HG03280 (cell line): ENCODE results near the gene ARSG.
"Not testable (repeated sequence)": the region's sequence is repeated elsewhere in the genome, so short reads cannot be mapped to it uniquely, and the experiment has no call there.

Source experiments
- ATAC-seq: cut with Tn5 transposase; IDR thresholded peaks from one replicate; pipeline ENCODE4 v1.9.1; 2021; ENCODE audit warnings: mild to moderate bottlenecking, moderate library complexity; ENCODE audit not compliant: unreplicated experiment

ARSG gene

DNA sequence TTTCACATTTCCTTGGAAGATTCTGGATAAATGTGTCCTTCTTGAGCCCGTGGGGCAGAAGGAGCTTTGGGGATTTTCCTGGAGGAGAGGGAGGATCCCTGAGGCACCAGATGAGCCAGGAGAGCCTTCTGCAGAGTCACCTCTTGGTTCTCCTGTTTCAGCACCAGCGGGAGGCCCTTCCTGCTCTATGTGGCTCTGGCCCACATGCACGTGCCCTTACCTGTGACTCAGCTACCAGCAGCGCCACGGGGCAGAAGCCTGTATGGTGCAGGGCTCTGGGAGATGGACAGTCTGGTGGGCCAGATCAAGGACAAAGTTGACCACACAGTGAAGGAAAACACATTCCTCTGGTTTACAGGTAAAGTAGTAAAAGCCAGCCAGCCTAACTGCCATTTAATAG lies 77.1 kb downstream of the ARSG start:
- no peak for ATAC-seq

DNA sequence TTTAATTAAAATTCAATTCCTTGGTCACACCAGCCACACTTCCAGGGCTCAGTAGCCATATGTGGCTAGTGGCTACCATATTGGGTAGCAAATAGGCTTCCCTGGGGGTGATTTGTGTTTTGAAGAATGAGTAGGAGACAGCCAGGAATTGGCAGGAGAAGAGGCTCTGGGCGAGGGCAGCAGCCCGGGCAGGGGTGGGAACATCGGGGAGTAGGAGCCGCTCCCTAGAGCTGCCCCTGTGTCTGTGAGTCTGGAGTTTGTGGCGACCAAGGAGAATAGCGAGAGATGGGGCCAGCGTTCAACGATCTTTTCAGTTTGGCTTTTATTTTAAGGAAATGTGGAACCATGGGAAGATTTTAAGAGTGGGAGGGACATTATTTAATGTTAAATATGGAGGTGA lies 84.3 kb downstream of the ARSG start:
- ATAC-seq: no peak

DNA sequence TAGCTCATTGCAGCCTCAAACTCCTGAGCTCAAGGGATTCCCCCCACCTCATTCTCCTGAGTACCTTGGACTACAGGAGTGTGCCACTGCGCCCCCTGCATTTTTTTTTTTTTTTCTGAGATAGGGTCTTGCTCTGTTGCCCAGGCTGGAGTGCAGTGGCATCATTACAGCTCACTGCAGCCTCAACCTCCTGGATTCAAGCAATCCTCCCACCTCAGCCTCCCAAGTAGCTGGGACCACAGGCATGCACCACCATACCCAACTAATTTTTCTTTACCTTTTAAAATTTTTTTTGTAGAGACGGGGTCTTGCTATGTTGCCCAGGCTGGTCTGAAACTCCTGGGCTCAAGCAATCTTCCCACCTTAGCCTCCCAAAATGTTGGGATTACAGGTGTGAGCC lies 84.9 kb downstream of the ARSG start:
- ATAC-seq: not testable (repeated sequence)

DNA sequence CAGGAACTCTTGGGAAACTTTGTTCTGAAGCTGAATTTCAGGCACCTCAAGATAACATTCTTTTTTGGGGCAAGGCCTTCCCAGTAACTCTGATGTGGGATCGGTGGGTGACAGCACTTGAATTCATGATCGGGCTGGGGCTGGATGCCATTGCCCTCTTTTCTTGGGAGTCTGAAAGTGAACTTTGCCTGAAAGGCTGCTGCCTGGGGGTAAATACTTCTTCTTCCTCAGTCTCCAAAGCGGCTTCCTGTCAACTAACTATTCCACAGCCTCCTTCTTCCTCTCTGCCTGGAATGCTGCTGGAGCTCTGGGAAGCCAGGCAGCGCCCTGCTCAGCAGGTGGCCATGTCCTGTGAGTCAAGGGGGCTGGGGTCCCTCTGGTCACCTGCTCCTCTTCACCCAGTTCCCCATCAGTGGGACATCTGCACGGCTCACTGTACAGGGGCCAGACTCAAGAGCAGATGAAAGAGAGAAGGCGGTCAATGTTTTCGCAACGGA lies 86.5 kb downstream of the ARSG start:
- ATAC-seq: no peak

DNA sequence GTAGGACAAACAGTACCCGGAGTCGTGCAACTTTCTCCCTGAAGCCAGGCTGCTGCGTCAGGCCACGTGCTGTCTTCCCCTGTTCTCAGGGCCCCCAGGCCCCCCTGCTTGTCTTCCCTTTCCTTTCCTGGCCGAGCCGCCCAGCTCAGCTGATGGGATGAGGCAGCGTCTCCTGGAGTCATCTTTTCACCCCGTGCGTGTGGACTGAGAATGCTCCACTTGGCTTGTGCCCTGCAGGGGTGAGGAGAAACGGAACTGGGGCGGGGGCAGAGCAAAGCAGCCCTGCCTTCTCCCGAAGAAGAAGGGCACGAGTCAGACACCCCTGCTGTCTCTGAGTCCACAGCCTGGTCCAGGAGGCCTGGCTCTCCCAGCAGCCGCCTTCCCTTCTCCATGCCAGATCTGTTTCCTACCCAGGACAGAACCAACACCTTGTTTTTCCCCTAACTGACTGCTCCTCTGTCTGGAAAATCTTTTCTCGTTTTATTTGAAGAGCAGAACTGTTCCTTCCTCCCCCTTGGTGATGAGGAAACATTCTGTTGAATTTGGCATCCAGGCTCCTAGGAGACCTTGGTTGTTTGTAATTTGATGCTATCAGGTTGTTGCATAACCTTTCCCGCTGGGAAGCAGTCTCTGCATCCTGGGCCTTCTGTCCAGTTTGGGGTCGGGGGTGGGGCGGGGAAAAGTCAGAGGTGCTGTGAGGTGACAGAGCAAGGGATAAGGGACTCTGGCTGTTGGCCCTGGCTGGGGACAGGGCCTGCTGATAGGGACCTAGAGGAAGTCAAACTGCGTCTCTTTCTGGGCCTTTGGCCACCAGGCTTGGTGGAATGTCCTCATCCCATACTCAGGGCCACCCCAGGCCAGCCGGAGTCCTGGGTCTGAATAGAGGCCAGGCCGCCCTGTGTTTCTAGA lies 87.2 kb downstream of the ARSG start:
- no peak for ATAC-seq

DNA sequence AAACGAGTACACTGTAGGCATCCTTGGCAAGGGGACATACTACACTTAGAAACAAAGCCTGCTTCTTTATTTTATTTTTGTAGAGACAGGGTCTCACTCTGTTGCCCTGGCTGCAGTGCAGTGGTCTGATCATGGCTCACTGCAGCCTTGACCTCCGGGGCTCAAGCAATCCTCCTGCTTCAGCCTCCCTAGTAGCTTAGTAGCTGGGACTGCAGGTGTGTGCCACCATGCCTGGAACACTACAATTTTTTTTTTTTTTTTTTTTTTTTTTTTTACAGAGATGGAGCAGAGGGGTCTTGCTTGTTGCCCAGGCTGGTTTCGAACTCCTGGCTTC lies 87.8 kb downstream of the ARSG start:
- ATAC-seq: no peak

DNA sequence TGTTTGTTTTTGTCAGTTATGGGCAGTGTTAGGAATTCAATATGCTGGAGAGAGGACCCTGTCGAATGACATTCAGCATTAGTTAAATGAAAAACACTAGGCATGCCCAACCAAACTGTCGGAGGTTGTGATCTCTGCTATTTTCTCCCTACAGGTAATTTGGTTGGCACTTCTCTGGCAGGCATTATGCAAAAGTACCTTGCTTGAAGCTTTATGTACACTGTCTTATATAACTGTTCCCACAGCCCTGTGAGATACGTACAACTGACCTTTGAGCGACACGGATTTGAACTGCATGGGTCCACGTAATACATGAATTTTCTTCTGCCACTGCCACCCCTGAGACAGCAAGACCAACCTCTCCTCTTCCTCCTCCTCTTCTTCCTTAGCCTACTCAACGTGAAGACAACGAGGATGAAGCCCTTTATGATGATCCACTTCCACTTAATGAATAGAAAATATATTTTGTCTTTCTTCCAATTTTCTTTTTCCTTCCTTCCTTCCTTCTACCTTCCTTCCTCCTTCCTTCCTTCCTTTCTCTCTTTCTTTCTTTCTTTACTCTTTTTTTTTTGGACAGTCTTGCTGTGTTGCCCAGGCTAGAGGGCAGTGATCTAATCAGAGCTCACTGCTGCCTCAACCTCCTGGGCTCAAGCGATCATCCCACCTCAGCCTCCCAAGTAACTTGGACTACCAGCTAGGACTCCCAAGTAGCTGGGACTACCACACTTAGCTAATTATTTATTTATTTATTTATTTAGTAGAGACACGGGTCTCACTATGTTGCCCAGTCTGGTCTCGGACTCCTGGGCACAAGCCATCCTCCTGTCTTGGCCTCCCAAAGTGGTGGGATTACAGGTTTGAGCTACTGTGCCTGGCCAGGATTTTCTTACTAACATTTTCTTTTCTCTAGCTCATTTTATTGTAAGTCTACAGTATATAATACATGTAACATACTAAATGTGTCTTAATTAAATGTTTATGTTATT lies 88.7 kb downstream of the ARSG start:
- no peak for ATAC-seq

DNA sequence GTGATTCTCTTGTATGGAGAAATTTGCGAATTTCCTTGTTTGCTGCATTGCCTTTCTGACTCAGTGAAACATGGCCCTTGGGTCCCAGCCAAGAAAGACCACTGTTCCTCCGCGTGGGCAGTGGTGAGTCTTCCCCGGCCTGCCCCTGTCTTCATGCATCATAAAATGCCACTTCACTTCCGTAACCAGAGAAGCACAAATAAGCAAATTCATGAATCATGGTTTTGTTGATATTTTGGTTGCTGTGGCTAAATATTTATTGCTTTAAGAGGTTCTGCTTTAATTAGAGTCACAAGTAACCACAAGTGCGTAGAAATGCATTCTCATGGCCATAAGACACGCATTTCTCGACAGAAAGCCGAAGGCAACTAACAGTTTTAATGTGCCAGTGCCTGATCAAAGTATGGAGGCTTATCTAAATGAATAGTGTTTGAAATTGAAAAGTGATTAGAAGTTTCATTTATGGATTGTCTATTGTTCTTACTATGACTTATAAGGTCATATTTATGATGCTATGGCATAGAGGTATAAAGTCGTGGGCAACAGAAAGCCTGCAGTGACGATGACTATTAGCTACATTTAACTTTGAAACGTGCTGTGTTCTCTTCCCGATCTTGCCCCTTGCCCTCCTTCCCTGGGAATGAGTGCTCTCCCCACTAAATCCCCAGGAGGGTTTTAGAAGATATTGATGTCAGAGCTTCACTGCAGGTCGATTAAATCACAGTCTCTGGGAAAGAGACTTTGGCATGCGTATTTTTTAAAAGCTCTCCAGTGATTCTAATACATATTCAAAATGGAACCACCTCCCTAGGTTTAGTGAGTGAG lies 90.0 kb downstream of the ARSG start:
- no peak for ATAC-seq

DNA sequence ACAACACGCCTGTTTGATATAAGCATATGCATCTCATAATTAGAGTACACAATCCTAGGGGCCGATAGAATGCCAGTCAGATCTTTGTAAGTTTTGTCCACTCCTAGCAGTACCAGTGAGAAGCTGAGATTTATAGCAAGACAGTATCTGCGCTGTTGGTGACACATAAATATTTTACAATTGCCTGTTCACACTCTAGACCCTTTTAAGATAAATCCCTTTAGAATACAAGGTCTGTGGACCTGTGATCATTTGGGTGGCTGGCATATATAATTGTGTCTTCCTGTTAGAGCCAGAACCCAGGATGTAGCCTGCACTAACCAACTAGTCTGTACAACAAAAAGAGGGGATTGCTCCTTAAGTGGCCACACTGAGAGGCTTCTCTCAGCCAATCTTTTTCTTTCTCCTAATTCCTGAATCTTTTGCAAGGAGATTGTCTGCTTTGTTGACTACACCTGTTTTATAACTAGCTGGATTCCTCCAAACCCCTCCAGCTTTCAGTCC lies 91.3 kb downstream of the ARSG start:
- ATAC-seq: no peak

DNA sequence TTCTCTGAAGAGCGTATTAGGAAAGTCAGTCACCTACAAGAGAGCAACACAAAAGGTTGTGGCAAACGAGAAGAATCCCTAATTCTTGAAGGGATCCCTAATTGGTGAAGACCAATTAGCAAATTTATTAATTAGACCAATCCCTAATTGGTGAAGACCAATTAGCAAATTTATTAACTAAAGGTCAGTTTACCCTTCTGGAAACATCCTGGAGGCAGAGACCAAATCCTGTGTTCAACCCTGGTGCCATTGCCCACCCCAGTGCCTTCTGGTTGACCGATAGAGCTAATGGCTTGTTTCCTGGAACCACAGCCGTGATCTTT lies 91.8 kb downstream of the ARSG start:
- ATAC-seq: no peak

DNA sequence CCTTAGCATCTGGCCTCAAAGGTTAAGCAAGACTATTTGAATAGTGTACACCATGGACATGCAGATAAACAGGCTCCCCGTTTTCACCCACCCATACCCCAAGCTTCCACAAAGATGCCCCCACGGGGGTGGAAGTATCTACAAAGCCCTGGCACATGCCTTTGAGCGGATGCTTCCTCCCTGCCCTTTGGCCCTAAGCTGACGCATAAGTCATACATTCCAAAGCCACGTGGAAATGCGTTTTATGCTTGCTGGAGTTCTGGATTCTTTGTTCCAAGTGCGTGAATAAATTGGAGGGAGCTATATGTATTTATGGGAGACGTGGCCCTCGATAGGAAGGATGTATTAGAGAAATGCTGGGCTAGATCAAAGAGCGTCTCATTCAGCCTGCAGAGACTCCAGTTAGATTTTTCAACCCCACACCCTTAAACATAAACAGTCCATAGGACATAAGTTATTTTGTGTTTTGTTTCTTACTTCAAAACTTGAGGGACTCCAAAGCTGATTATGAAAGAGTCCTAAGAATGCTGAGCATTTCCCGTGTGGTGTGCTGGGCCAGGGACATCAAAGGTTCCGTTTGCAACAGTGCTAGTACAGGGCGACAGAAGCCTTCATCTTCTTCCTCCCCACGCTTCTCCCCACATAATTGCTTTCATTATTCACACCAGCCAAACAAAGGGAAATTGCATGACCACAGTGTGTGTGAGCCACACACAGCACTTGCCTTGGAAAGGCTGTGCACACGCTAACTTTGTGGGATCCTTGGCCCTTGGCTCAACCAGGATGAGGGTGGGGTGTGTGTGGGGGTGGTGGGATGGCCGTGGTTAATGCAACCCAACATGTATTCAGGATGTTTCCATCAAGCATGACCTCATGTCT lies 92.4 kb downstream of the ARSG start:
- ATAC-seq: no peak

DNA sequence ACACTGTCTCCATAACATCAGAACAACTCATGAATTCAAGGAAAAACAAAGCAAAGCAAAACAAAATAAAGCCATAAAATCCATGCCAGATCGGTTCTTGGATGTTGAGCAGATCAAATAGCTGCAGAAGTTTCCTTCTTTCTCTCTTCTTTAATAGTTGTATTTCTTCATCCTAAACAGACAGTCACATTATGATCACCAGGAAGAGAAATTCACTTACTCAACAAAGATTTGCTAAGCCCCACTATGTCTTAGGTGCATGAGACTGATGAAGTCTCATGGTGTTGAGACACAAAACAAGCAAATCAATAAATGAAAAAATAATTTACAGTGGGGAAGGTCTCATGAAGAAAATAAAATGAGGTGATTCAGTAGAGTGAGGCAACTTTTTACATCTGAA lies 93.2 kb downstream of the ARSG start:
- ATAC-seq: no peak

DNA sequence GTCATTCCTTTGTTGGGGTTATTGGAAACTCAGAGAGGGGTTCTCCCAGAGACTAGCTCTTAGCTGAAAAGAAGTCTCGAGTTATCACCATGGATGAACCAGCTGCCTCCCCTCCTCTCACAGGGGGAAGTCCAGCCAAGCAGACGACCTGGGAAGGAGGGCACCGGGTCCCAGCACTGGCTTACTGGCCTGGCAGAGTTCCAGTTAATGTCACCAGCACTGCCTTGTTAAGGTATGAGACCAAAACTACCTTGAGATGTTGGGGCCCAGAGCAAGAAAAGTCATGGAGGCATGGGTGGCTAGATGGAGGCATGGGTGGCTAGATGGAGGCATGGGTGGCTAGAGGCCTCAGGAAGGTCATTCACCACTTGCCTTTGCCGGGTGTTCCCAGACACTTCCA lies 93.6 kb downstream of the ARSG start:
- no peak for ATAC-seq

DNA sequence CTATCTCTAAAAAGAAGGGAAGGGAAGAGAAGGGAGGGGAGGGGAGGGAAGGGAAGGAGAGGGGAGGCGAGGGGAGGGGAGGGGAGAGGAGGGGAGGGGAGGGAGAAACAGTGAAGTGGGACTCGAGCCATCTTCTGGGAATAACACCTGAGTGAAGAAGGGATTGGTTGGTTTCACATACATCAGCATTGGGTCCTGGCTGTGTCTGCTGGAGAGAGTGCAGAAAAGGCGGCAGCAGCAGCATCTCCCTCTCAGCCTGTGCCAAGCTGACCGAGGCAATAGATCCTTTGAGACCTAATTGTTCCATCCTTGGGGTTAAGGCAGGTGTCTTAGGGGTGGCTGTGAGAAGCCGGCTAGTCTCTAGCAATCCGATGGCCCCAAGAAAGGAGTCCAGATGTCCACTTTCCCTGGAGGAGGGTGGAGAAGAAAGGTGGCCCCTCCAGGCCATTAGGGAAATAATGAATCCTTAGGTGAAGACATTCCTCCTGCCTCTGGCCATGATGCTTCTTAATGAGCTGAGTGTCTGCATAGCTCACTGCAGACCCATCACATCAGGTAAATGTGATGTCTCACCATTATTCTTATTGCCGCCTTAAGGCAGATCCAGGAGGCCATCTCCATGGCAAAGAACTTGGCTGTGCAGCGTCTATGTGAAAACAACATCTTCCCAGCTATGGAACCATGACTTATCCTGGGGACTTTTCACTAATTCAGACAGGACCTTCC lies 94.4 kb downstream of the ARSG start:
- no peak for ATAC-seq

DNA sequence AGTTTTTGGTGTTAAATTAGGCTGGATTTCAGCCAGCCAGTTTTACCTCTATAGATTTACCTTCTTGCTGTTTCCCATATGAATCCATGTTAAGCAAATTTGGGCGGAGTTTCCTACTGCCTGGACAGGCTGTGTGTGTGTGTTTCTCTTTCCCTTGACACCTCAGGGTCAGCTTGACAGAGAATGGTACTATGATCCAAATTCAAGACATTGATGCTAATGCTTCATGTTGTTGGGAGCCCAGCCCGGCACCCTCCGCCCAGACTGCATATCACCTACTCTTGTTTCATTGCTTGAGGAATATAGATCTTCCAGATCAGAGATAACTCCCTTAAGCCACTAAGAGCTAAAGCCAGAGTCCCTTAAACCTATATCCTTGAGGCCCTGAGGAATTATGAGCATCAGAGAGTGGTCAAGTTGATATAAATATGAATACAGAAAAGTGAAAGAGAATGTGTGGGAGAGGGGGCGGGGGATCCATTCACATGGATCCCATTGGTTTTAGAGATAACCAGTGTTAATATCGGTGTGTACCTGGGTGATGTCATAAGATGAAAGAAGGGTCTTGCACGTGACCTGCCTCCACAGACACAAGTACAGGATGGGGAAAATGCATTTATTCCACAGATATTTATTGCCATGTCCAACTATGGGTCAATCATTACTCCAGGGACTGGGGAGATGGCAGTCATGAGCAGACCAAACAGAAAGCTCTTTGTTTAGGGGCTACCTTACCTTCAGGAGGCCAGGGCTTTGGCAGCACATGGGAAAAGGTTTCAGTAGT lies 96.3 kb downstream of the ARSG start:
- no peak for ATAC-seq

DNA sequence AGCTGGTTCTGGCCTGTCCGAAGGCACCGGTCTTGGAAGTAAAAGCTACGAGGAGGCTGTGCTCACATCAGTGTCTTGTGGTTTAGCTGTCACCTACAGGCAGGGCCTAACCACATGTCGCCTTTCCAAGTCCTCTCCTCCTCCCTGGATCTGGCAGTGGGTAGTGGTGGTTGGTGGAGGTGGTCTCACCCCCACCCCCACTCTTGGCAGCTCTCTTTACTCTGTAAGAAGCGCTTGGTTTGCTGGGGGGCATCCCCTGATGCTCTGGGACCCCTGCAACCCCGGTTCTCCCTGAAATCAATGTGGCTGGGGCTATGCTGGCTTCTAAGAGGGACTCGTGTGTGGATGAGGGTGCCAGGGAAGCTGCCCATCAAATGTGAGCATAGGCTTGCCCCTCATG lies 97.7 kb downstream of the ARSG start:
- ATAC-seq: no peak

DNA sequence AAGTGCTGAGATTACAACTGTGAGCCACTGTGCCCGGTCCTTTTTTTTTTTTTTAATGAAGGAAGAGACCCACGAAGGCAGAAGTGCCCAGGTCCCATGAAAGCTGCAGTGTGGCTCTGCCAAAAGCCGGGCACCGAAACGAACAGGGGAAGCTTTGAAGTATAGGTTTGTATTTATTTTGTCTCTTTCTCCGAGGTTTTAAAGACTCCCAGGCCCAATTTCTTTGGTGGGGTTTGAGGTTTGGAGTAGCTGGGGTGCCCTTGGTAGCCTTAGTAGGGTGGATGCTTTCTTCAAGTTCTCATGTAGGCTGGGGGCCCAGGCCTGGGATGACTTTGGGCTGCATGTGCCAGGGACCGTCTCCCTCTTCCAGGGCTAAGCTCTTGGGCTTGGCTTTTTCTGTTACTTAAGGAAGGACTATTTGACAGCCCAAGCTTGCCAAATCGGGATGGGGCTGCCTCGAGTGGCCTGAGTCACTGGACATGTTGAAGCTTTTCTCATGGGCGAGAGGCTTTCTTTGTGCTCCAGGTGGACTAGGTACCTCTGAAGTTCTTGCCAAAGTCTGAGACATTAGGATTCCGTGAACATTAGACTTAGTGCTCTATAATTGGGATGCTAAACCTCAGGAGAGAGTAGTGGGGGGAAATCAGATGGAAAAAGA lies 99.7 kb downstream of the ARSG start:
- ATAC-seq: no peak
